ENCODE results near the gene MGST3.
"Not testable (repeated sequence)": the region's sequence is repeated elsewhere in the genome, so short reads cannot be mapped to it uniquely, and the experiment has no call there.

MGST3 gene

DNA sequence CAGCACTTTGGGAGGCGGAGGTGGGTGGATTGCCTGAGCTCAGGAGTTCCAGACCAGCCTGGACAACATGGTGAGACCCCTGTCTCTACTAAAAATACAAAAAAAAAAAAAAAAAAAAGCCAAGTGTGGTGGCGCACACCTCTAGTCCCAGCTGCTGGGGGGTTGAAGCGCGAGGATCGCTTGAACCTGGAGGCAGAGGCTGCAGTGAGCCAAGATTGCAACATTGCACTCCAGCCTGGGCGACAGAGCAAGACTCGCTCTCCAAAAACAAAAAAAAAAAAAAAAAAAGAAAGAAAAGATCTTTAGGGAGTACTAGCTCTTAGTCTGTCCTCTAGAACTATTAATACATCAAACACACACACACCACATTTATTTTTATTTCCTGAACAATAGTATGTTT, 70.9 kb downstream of the MGST3 start:
- not testable (repeated sequence) for DNase-seq

- DNase-seq, result no peak
Observed at GRCh38 chr1:165703648-165704047, 72.6 kb downstream of the MGST3 start.
